NCI-H1694 treated with DMSO at 0.1 percent for 48 hours (cell line): ENCODE measurements around the gene LHB.

Experiments
- DNase-seq: peaks from one replicate; lab custom pipeline; 2025; lab: John Stamatoyannopoulos, UW

Gene LHB

GRCh38 chr19:48975947-48976847 is 40.7 kb downstream of the LHB start:
- DNase-seq: peak; percentile 28

- peak; percentile 51 for DNase-seq
These were observed 45.9 kb downstream of the LHB start for GRCh38 chr19:48970923-48971395.

GRCh38 chr19:48970139-48970766 is 46.6 kb downstream of the LHB start:
- DNase-seq: no peak

- no peak for DNase-seq
These were observed 47.4 kb downstream of the LHB start for GRCh38 chr19:48969276-48970138.

GRCh38 chr19:48968813-48969218 is 48.1 kb downstream of the LHB start:
- no peak for DNase-seq

GRCh38 chr19:48968179-48968661 is 48.7 kb downstream of the LHB start:
- DNase-seq: no peak

- no peak for DNase-seq
These were observed 49.3 kb downstream of the LHB start for GRCh38 chr19:48967346-48968178.

- DNase-seq: no peak
These were observed 50.1 kb downstream of the LHB start for GRCh38 chr19:48966541-48967345.
